Muscle layer of duodenum (tissue), 2 donors: Measurements from ENCODE around the gene CACUL1.

ENCODE experiments used
- H3K27ac ChIP-seq: one replicate; pipeline ENCODE4 v1.7.0; 2013; ENCODE audit warnings: mild to moderate bottlenecking, low read length
- H3K27me3 ChIP-seq: one replicate; pipeline ENCODE4 v1.7.0; 2013; ENCODE audit warnings: low read depth, mild to moderate bottlenecking, control low read depth, low read length
- H3K36me3 ChIP-seq, 2 donors: one replicate each; pipeline ENCODE4 v1.7.0; 2013; ENCODE audit warnings: low read length in 2 of 2, control low read depth in 1 of 2, mild to moderate bottlenecking in 1 of 2; ENCODE audit not compliant: insufficient read depth in 2 of 2, control insufficient read depth in 1 of 2
- H3K4me1 ChIP-seq, 2 donors: one replicate each; pipeline ENCODE4 v1.7.0; 2013; ENCODE audit warnings: low read length in 2 of 2, mild to moderate bottlenecking in 2 of 2, control low read depth in 1 of 2, moderate library complexity in 1 of 2; ENCODE audit not compliant: insufficient read depth in 2 of 2, control insufficient read depth in 1 of 2
- H3K4me3 ChIP-seq, 2 donors: one replicate each; pipeline ENCODE4 v1.7.0; 2013; ENCODE audit warnings: low read length in 2 of 2, low read depth in 1 of 2, mild to moderate bottlenecking in 1 of 2
- H3K9me3 ChIP-seq, 2 donors: one replicate each; pipeline ENCODE4 v1.7.0; 2013; ENCODE audit warnings: low read length in 2 of 2, control low read depth in 1 of 2, mild to moderate bottlenecking in 1 of 2; ENCODE audit not compliant: control insufficient read depth in 1 of 2
- donor health status: healthy.

The CACUL1 gene

GRCh38 chr10:118729641-118730258, 25.0 kb downstream of the CACUL1 start:
- Histone ChIP-seq H3K4me1 (peaks cover 30 to 46% of the 10 kb centered on the region in 2 donors), H3K4me3 (no peak overlapping the region), H3K27me3 (no peaks in the 10 kb centered on the region), H3K36me3 (no peaks in the 10 kb centered on the region), H3K9me3 (no peaks in the 10 kb centered on the region), H3K27ac (peak overlapping the region; percentile 5)

DNA sequence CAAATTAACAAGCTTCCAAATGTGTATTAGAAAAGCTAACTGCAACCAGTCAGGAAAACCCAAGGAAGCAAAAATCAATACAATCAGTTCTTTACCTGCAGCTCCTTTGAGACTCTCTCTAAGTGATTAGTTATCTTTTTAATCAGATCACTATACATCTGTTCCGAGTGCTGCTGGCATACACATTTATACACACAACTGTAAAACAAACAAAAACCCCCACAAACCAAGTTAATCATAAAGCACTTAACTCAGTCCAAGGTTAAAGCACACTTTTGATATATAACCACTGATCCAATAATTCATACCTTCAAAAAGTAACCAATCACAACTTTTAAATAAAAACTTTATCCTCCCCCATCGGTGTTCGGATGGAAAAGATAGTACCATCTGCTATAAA, 25.6 kb downstream of the CACUL1 start:
- peak overlapping the region; percentile 5 for H3K27ac ChIP-seq
- no peak overlapping the region for H3K4me3 ChIP-seq
- H3K36me3 ChIP-seq = no peaks in the 10 kb centered on the region
- H3K9me3 ChIP-seq = no peaks in the 10 kb centered on the region
- H3K4me1 ChIP-seq = peaks cover 30 to 41% of the 10 kb centered on the region in 2 donors
- no peaks in the 10 kb centered on the region for H3K27me3 ChIP-seq

GRCh38 chr10:118725886-118726500, 28.8 kb downstream of the CACUL1 start:
- Histone ChIP-seq H3K4me1 (peaks cover 15 to 16% of the 10 kb centered on the region in 2 donors), H3K9me3 (no peaks in the 10 kb centered on the region), H3K4me3 (no peak overlapping the region), H3K27me3 (no peaks in the 10 kb centered on the region), H3K36me3 (no peaks in the 10 kb centered on the region), H3K27ac (no peak overlapping the region)

DNA sequence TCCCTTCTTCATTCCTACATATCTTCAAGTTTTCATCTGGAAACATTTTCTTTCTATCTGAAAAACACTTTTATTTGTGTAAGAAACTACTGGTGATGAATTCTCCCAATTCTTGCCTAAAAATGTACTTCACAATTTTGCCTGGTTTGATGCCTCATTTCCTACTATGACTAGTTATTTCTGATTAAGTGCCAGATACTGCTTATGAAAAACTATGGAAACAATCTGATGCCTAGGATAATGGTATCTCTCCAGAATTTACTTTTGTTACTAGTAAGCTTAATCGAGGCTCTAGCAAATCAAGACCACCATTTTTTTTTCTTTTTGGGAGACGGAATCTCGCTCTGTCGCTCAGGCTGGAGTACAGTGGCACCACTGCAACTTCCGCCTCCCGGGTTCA, 31.3 kb downstream of the CACUL1 start:
- Histone ChIP-seq H3K4me3 (no peak overlapping the region), H3K27ac (no peak overlapping the region), H3K36me3 (no peaks in the 10 kb centered on the region), H3K27me3 (no peaks in the 10 kb centered on the region), H3K4me1 (peaks cover 8 to 10% of the 10 kb centered on the region in 2 donors), H3K9me3 (no peaks in the 10 kb centered on the region)

GRCh38 chr10:118721539-118721876, 33.3 kb downstream of the CACUL1 start:
- H3K4me3 ChIP-seq = no peak overlapping the region
- H3K36me3 ChIP-seq = no peaks in the 10 kb centered on the region
- H3K27me3 ChIP-seq = no peaks in the 10 kb centered on the region
- no peak overlapping the region for H3K27ac ChIP-seq
- H3K9me3 ChIP-seq = no peaks in the 10 kb centered on the region
- peaks cover 8 to 9% of the 10 kb centered on the region in 2 donors for H3K4me1 ChIP-seq

DNA sequence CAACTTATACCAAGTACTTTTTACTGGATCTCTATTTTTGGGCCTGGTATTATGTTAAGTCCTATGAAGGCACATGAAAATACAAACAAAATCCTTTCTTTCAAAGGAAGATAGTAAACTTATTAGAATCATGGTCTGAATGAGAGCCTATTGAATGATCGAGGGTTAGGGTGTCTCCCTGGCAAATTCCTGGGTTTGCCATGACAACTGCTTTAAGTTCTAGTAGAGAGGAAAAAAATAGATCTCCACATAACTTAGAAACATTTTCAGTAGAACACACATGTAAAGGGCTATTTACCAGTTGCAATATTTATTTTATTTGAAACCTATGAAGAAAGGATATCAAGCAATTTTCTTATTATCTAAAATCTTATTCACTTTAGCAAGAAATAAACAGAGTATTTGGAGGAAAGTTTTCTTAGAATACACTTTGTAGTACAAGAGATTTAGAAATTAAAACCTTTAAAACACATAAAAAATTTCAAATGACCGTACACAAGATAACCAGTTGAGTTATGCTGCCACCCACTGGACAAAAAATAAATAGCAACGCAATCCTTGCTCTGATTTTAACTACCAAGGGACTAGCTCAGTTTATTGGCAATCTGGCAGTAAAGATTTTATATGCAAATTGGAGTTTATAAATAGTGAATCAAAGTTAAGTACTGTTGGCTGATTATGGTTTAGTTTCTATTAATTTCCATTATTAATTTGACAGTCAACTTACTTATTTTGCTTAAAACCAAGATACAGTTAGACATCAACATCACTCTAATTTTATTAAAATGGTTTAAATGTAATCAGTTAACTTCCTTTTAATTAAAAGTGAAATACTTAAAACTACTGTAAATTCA, 33.9 kb downstream of the CACUL1 start:
- H3K27ac ChIP-seq = no peak overlapping the region
- no peaks in the 10 kb centered on the region for H3K9me3 ChIP-seq
- peaks cover 3 to 5% of the 10 kb centered on the region in 2 donors for H3K4me1 ChIP-seq
- H3K36me3 ChIP-seq = no peaks in the 10 kb centered on the region
- no peak overlapping the region for H3K4me3 ChIP-seq
- no peaks in the 10 kb centered on the region for H3K27me3 ChIP-seq

GRCh38 chr10:118714366-118714765, 40.4 kb downstream of the CACUL1 start:
- Histone ChIP-seq H3K4me1 (no peaks in the 10 kb centered on the region), H3K4me3 (no peak overlapping the region), H3K9me3 (no peaks in the 10 kb centered on the region), H3K36me3 (no peaks in the 10 kb centered on the region), H3K27me3 (no peaks in the 10 kb centered on the region), H3K27ac (no peak overlapping the region)

- Histone ChIP-seq H3K4me1 (no peaks in the 10 kb centered on the region), H3K36me3 (no peaks in the 10 kb centered on the region), H3K27me3 (no peaks in the 10 kb centered on the region)
These were observed 41.7 kb downstream of the CACUL1 start for GRCh38 chr10:118712930-118713634.

GRCh38 chr10:118712080-118712479, 42.7 kb downstream of the CACUL1 start:
- H3K9me3 ChIP-seq = no peaks in the 10 kb centered on the region
- no peaks in the 10 kb centered on the region for H3K4me1 ChIP-seq
- no peaks in the 10 kb centered on the region for H3K36me3 ChIP-seq
- H3K4me3 ChIP-seq = no peak overlapping the region
- H3K27me3 ChIP-seq = no peaks in the 10 kb centered on the region
- no peak overlapping the region for H3K27ac ChIP-seq

More at GRCh38 chr10:118712930-118713634, 41.7 kb downstream of the CACUL1 start:
- no peak overlapping the region for H3K27ac ChIP-seq
- no peak overlapping the region for H3K4me3 ChIP-seq
- H3K9me3 ChIP-seq = no peaks in the 10 kb centered on the region

DNA sequence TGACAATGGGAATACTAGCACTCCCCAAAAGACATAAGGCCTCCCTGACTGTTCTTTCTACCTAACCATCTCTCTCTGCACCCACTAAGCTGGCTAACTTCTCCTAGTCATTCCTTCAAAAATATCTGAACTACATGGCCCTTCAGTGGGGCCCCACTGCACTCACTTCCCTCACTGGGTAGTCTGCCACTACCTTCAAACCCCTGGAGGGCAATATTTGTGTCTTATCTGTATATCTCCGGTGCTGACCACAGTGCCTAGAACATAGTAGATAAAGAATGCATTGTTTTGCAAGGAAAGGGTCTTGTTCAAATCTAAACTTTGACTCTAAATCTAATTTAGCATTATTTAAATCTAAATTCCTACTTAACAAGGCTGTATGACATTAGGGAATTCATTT, 44.3 kb downstream of the CACUL1 start:
- Histone ChIP-seq H3K4me3 (no peak overlapping the region), H3K9me3 (no peaks in the 10 kb centered on the region), H3K36me3 (no peaks in the 10 kb centered on the region), H3K27ac (no peak overlapping the region), H3K27me3 (no peaks in the 10 kb centered on the region), H3K4me1 (no peaks in the 10 kb centered on the region)

GRCh38 chr10:118708571-118708970, 46.2 kb downstream of the CACUL1 start:
- H3K4me1 ChIP-seq = no peaks in the 10 kb centered on the region
- no peaks in the 10 kb centered on the region for H3K9me3 ChIP-seq
- no peak overlapping the region for H3K4me3 ChIP-seq
- H3K27me3 ChIP-seq = no peaks in the 10 kb centered on the region
- H3K27ac ChIP-seq = no peak overlapping the region
- no peaks in the 10 kb centered on the region for H3K36me3 ChIP-seq
